ENCODE data around the gene IL17F.

- TF ChIP-seq CTCF (IDR thresholded peaks at IDR 0.05) (no peak), POLR2A (IDR thresholded peaks at IDR 0.05) (no peak)
These were observed 34.1 kb downstream of the IL17F start for GRCh38 chr6:52210227-52210626.

All from thyroid gland (tissue), 4 donors.